ENCODE data around the gene RXRG.

The RXRG gene

DNA sequence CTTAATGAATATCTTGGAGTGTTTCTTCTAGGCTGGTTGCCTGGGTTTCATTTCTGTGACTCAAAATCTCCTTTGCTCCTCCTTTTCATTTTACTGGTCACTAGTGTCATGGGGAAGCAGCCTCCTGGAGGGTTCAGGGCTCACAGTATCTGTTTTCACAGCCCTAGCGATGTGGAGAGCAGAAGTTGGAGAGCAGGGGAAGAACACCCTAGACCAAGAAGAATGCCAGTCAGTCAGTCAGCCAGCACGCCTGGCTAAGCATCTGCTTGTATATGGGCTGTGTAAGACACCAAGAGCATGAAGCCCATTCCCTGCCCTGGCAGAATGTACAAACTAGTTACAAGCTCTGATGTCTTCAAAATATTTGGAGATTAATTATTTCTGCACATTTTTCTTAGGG is 7.9 kb downstream of the RXRG start:
- Histone ChIP-seq H3K4me3 (ENCODE audit: severe bottlenecking) (no peak overlapping the region), H3K4me1 (ENCODE audit: insufficient read depth, poor library complexity, severe bottlenecking) (no peaks in the 10 kb centered on the region), H3K27me3 (ENCODE audit: insufficient read depth, poor library complexity, severe bottlenecking) (peaks cover 4% of the 10 kb centered on the region), H3K27ac (ENCODE audit: poor library complexity, severe bottlenecking) (no peak overlapping the region), H3K9me3 (ENCODE audit: severe bottlenecking) (no peaks in the 10 kb centered on the region), H3K36me3 (ENCODE audit: low read depth) (no peaks in the 10 kb centered on the region)
- DNase-seq (ENCODE audit: low spot score) (no peak), ATAC-seq (ENCODE audit: low read depth) (no peak; the same call in 2 of the 3 replicates)
- TF ChIP-seq, protein P1, sequence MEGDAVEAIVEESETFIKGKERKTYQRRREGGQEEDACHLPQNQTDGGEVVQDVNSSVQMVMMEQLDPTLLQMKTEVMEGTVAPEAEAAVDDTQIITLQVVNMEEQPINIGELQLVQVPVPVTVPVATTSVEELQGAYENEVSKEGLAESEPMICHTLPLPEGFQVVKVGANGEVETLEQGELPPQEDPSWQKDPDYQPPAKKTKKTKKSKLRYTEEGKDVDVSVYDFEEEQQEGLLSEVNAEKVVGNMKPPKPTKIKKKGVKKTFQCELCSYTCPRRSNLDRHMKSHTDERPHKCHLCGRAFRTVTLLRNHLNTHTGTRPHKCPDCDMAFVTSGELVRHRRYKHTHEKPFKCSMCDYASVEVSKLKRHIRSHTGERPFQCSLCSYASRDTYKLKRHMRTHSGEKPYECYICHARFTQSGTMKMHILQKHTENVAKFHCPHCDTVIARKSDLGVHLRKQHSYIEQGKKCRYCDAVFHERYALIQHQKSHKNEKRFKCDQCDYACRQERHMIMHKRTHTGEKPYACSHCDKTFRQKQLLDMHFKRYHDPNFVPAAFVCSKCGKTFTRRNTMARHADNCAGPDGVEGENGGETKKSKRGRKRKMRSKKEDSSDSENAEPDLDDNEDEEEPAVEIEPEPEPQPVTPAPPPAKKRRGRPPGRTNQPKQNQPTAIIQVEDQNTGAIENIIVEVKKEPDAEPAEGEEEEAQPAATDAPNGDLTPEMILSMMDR (IDR thresholded peaks at IDR 0.05; ENCODE audit: poor library complexity, severe bottlenecking): no peak

GRCh38 chr1:165435801-165436200 is 9.1 kb downstream of the RXRG start:
- ATAC-seq (ENCODE audit: low read depth) (no peak), DNase-seq (ENCODE audit: low spot score) (no peak)
- H3K27ac ChIP-seq (ENCODE audit: poor library complexity, severe bottlenecking): no peak overlapping the region
- no peak overlapping the region for H3K4me3 ChIP-seq (ENCODE audit: severe bottlenecking)
- TF ChIP-seq, protein P1 (IDR thresholded peaks at IDR 0.05; ENCODE audit: poor library complexity, severe bottlenecking): no peak
- peaks cover 4% of the 10 kb centered on the region for H3K27me3 ChIP-seq (ENCODE audit: insufficient read depth, poor library complexity, severe bottlenecking)
- no peaks in the 10 kb centered on the region for H3K4me1 ChIP-seq (ENCODE audit: insufficient read depth, poor library complexity, severe bottlenecking)
- no peaks in the 10 kb centered on the region for H3K9me3 ChIP-seq (ENCODE audit: severe bottlenecking)
- no peaks in the 10 kb centered on the region for H3K36me3 ChIP-seq (ENCODE audit: low read depth)

GRCh38 chr1:165434281-165434680 is 10.6 kb downstream of the RXRG start:
- no peak for ATAC-seq (ENCODE audit: low read depth)
- H3K27me3 ChIP-seq (ENCODE audit: insufficient read depth, poor library complexity, severe bottlenecking): no peaks in the 10 kb centered on the region
- no peaks in the 10 kb centered on the region for H3K9me3 ChIP-seq (ENCODE audit: severe bottlenecking)
- no peak overlapping the region for H3K27ac ChIP-seq (ENCODE audit: poor library complexity, severe bottlenecking)
- DNase-seq (ENCODE audit: low spot score): no peak
- no peak overlapping the region for H3K4me3 ChIP-seq (ENCODE audit: severe bottlenecking)
- TF ChIP-seq, protein P1 (IDR thresholded peaks at IDR 0.05; ENCODE audit: poor library complexity, severe bottlenecking): no peak
- no peaks in the 10 kb centered on the region for H3K36me3 ChIP-seq (ENCODE audit: low read depth)
- H3K4me1 ChIP-seq (ENCODE audit: insufficient read depth, poor library complexity, severe bottlenecking): no peaks in the 10 kb centered on the region

GRCh38 chr1:165431079-165431478 is 13.8 kb downstream of the RXRG start:
- no peak overlapping the region for H3K27ac ChIP-seq (ENCODE audit: poor library complexity, severe bottlenecking)
- no peak overlapping the region for H3K4me3 ChIP-seq (ENCODE audit: severe bottlenecking)
- H3K4me1 ChIP-seq (ENCODE audit: insufficient read depth, poor library complexity, severe bottlenecking): no peaks in the 10 kb centered on the region
- no peak for DNase-seq (ENCODE audit: low spot score)
- no peak for ATAC-seq (ENCODE audit: low read depth)
- H3K9me3 ChIP-seq (ENCODE audit: severe bottlenecking): no peaks in the 10 kb centered on the region
- TF ChIP-seq, protein P1 (IDR thresholded peaks at IDR 0.05; ENCODE audit: poor library complexity, severe bottlenecking): no peak
- no peaks in the 10 kb centered on the region for H3K27me3 ChIP-seq (ENCODE audit: insufficient read depth, poor library complexity, severe bottlenecking)
- no peaks in the 10 kb centered on the region for H3K36me3 ChIP-seq (ENCODE audit: low read depth)

DNA sequence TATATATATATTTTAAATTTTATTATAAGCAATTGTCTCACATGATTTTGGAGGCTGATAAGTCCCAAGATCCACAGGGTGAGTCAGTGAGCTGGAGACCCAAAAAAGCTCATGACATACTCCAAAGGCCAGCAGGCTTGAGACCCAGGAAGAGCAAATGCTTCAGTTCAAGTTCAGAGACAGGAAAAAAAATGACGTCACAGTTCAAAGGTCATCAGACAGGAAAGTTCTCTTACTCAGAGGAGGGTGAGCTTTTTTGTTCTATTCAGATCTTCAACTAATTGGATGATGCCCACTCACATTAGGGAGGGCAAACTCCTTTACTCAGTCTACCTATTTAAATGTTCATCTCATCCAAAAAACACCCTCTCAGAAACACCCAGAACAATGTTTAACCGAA is 18.2 kb downstream of the RXRG start:
- Histone ChIP-seq H3K36me3 (ENCODE audit: low read depth) (no peaks in the 10 kb centered on the region), H3K4me3 (ENCODE audit: severe bottlenecking) (no peak overlapping the region), H3K27ac (ENCODE audit: poor library complexity, severe bottlenecking) (no peak overlapping the region), H3K9me3 (ENCODE audit: severe bottlenecking) (no peaks in the 10 kb centered on the region), H3K27me3 (ENCODE audit: insufficient read depth, poor library complexity, severe bottlenecking) (no peaks in the 10 kb centered on the region), H3K4me1 (ENCODE audit: insufficient read depth, poor library complexity, severe bottlenecking) (no peaks in the 10 kb centered on the region)
- TF ChIP-seq, protein P1 (IDR thresholded peaks at IDR 0.05; ENCODE audit: poor library complexity, severe bottlenecking): no peak
- DNase-seq (ENCODE audit: low spot score) (no peak), ATAC-seq (ENCODE audit: low read depth) (no peak)

Measured in RWPE2 (cell line).